Gastrocnemius medialis (tissue), 4 donors: ENCODE data around the gene EPB41L4B.

Experiments used
- CTCF ChIP-seq, 5 experiments: fragments of 450-650 bp in 3 of 5; fragments of 200-600 bp in 2 of 5; sonication (generic) in 2 of 5; IDR thresholded peaks in 4 of 5; conservative IDR thresholded peaks in 1 of 5; 1 replicate in 4 of 5; 2 replicates in 1 of 5; pipeline ENCODE4 v1.5.1; 2016 to 2019; ENCODE audit warnings: antibody characterized with exemption in 5 of 5, mild to moderate bottlenecking in 3 of 5, moderate library complexity in 3 of 5
- POLR2A ChIP-seq, 2 donors: fragments of 450-650 bp; IDR thresholded peaks; one replicate each; pipeline ENCODE4 v1.6.1; 2017; ENCODE audit warnings: antibody characterized with exemption in 2 of 2, mild to moderate bottlenecking in 2 of 2, moderate library complexity in 2 of 2

GRCh38 chr9:109273869-109274268 is 47.0 kb downstream of the EPB41L4B start:
- TF ChIP-seq POLR2A (IDR thresholded peaks at IDR 0.05), result no peak
- no peak for TF ChIP-seq CTCF (IDR thresholded peaks at IDR 0.05 in 4 of 5, conservative IDR thresholded peaks at IDR 0.05 in 1 of 5)
